Hair follicle dermal papilla cell (primary cell): Measurements from ENCODE around the gene PRDX1. TPM values are rescaled to one million over a fixed set of nuclear protein-coding genes. Genes with fewer than 3 reads are reported as not detected.

Experiments used
- total RNA-seq: library from RNA; depleted of rRNA; stranded (reverse); fragments of >200 nt; gene quantifications from 2 replicates; pipeline ENCODE4 v1.2.3, GENCODE V29; 2012

The PRDX1 gene
- 227 and 323 TPM in 2 replicates for total RNA-seq

GRCh38 chr1:45521413-45522323 lies at the start of gene PRDX1:
Gene PRDX1, minus strand, starts transcription at chr1:45521884. Its CDS starts 2,841 bp downstream, at chr1:45519043.

GRCh38 chr1:45550401-45551351 lies 29.0 kb upstream of the PRDX1 start, which contains the start of gene AKR1A1:
Gene AKR1A1, plus strand, starts transcription at chr1:45550826. Its CDS starts 10,969 bp downstream, at chr1:45561795.

GRCh38 chr1:45490626-45491486 lies 30.8 kb downstream of the PRDX1 start, which contains the start of gene TESK2:
Gene TESK2, minus strand, starts transcription at chr1:45491163. Its CDS starts 33,378 bp downstream, at chr1:45457785.

Other genes with a start within 250 kb of the PRDX1 start
- gene HPDL, start 195.0 kb downstream of the PRDX1 start, total RNA-seq = 0.24 and 0.65 TPM in 2 replicates
- gene TOE1, start 181.7 kb downstream of the PRDX1 start, total RNA-seq = 11.7 TPM in 2 replicates
- 12.3 and 15.7 TPM in 2 replicates for gene MUTYH, start 181.4 kb downstream of the PRDX1 start, total RNA-seq
- gene TESK2, start 30.7 kb downstream of the PRDX1 start, total RNA-seq = 3.3 and 4.2 TPM in 2 replicates
- gene CCDC163, start 21.8 kb downstream of the PRDX1 start, total RNA-seq = 0.49 and 1.9 TPM in 2 replicates
- gene MMACHC, start 21.6 kb downstream of the PRDX1 start, total RNA-seq = 4.3 and 4.9 TPM in 2 replicates
- 94.0 and 103 TPM in 2 replicates for gene AKR1A1, start 28.9 kb upstream of the PRDX1 start, total RNA-seq
- 16.6 and 17.4 TPM in 2 replicates for gene NASP, start 62.2 kb upstream of the PRDX1 start, total RNA-seq
- gene CCDC17, start 102.2 kb upstream of the PRDX1 start, total RNA-seq = 0.61 and 3.1 TPM in 2 replicates
- 94.7 and 100 TPM in 2 replicates for gene GPBP1L1, start 164.6 kb upstream of the PRDX1 start, total RNA-seq
- gene TMEM69, start 166.3 kb upstream of the PRDX1 start, total RNA-seq = 12.2 and 14.1 TPM in 2 replicates
- 9.4 and 10.4 TPM in 2 replicates for gene IPP, start 228.8 kb upstream of the PRDX1 start, total RNA-seq